CD4-positive, alpha-beta T cell (primary cell): ENCODE measurements around the gene TAS1R2. TPM values are rescaled to one million over a fixed set of nuclear protein-coding genes. Genes with fewer than 3 reads are reported as not detected.
"Not testable (repeated sequence)": the region's sequence is repeated elsewhere in the genome, so short reads cannot be mapped to it uniquely, and the experiment has no call there.

Source experiments
- ATAC-seq: fragments of 200-7000 bp; cut with Tn5 transposase; one replicate; pipeline ENCODE4 v1.10.0; 2022; ENCODE audit warnings: mild to moderate bottlenecking; ENCODE audit not compliant: poor library complexity
- CTCF ChIA-PET: fragments of 350-600 bp; sonication (Branson Sonifier 250); formaldehyde crosslinking; loops from one replicate; lab custom pipeline; 2021; ENCODE audit warnings: antibody characterized with exemption, inconsistent platforms; lab: Charles Lee
- POLR2A ChIA-PET: fragments of 350-600 bp; sonication (Branson Sonifier 250); formaldehyde crosslinking; loops from one replicate; lab custom pipeline; 2021; ENCODE audit warnings: antibody characterized with exemption, inconsistent platforms; lab: Charles Lee
- DNase-seq, 14 experiments: peaks; one replicate each; pipeline ENCODE4 v3.0.0-alpha.2; 2013 to 2020; ENCODE audit warnings: mixed read lengths in 2 of 14
- H3K27ac ChIP-seq, 2 donors: one replicate each; pipeline versions ENCODE4 v1.5.1 to v1.7.0; 2013; ENCODE audit warnings: low read length in 2 of 2, low read depth in 1 of 2, mild to moderate bottlenecking in 1 of 2
- H3K27me3 ChIP-seq, 2 experiments: 1 replicate in 1 of 2; 2 replicates in 1 of 2; pipeline versions ENCODE4 v1.6.1 to v1.7.0; 2013; ENCODE audit warnings: low read length in 2 of 2, control low read depth in 1 of 2, mild to moderate bottlenecking in 1 of 2, moderate library complexity in 1 of 2; ENCODE audit not compliant: insufficient read depth in 2 of 2, control insufficient read depth in 1 of 2
- H3K36me3 ChIP-seq: one replicate; pipeline ENCODE4 v1.6.1; 2013; ENCODE audit warnings: low read length, control low read depth; ENCODE audit not compliant: insufficient read depth
- H3K4me1 ChIP-seq: one replicate; pipeline ENCODE4 v1.6.1; 2013; ENCODE audit warnings: low read length, control low read depth; ENCODE audit not compliant: insufficient read depth
- H3K4me3 ChIP-seq: one replicate; pipeline ENCODE4 v1.5.1; 2013; ENCODE audit warnings: mild to moderate bottlenecking, low read length, moderate library complexity
- H3K9me3 ChIP-seq, 2 experiments: 1 replicate in 1 of 2; 2 replicates in 1 of 2; pipeline versions ENCODE4 v1.6.1 to v1.7.0; 2013; ENCODE audit warnings: low read length in 2 of 2, mild to moderate bottlenecking in 2 of 2, control low read depth in 1 of 2, moderate library complexity in 1 of 2; ENCODE audit not compliant: control insufficient read depth in 1 of 2, insufficient read depth in 1 of 2
- H3K27ac Mint-ChIP-seq: one replicate; pipeline ENCODE4 v1.8.0; 2020; ENCODE audit warnings: mixed read lengths
- H3K27me3 Mint-ChIP-seq: one replicate; pipeline ENCODE4 v1.8.0; 2021; ENCODE audit warnings: mixed read lengths
- H3K36me3 Mint-ChIP-seq: one replicate; pipeline ENCODE4 v1.8.0; 2021; ENCODE audit warnings: low read depth, mixed read lengths
- H3K4me1 Mint-ChIP-seq: one replicate; pipeline ENCODE4 v1.8.0; 2021; ENCODE audit warnings: low read depth, mixed read lengths
- H3K4me3 Mint-ChIP-seq: one replicate; pipeline ENCODE4 v1.8.0; 2020; ENCODE audit warnings: mild to moderate bottlenecking, mixed read lengths
- H3K9me3 Mint-ChIP-seq: one replicate; pipeline ENCODE4 v1.8.0; 2020; ENCODE audit warnings: mixed read lengths
- intact Hi-C, 2 experiments: fragments of 100-400 bp; cut with DNase I in 1 of 2; cut with micrococcal nuclease in 1 of 2; formaldehyde crosslinking; loops; one replicate each; pipeline versions ENCODE4 v1.15.1 to v1.9.0; 2023 to 2025; cut with DNase I, micrococcal nuclease
- total RNA-seq, 174 experiments: library from RNA in 2 of 174; stranded (reverse) in 2 of 174; gene quantifications; one replicate each; pipeline ENCODE4 v1.2.3 and lab custom pipeline; 2021 to 2026
- TF ChIP-seq, protein P1 (sequence below): fragments of 200-600 bp; IDR thresholded peaks from one replicate; pipeline ENCODE4 v1.8.0; 2022; ENCODE audit warnings: antibody characterized with exemption, mild to moderate bottlenecking

The TAS1R2 gene
- total RNA-seq, 2 experiments from 2014 or later = not detected

DNA sequence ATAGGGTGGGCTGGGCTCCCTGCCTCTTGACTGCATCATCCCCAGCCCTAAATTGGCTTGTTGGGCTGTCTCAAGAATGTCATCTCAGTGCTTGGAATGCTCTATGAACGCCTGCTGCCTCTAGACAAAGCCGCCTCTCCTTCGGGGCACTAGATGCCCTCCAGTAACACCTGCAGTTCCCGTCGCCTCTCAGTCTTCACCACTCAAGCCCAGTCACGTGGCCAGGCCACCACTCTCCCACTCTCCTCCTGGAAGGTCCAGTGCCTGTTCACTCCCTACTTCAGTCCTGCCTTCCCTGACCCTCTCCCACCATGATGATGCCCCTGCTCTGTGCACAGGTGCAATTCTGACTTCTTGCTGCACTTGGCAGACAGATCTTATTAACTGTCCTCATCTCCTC lies 7.0 kb downstream of the TAS1R2 start:
- Histone ChIP-seq H3K36me3 (no peaks in the 10 kb centered on the region), H3K27ac (no peak overlapping the region), H3K4me3 (no peak overlapping the region), H3K27me3 (peaks cover 0 to 2% of the 10 kb centered on the region in 2 experiments), H3K9me3 (peaks cover 0 to 15% of the 10 kb centered on the region in 2 experiments), H3K4me1 (no peaks in the 10 kb centered on the region)
- ATAC-seq (no peak), DNase-seq (no peak)
- intact Hi-C loops = no loop called here
- H3K27ac Mint-ChIP-seq = no peak overlapping the region
- ChIA-PET CTCF (no interaction called here), POLR2A (no interaction called here)
- H3K36me3 Mint-ChIP-seq = no peaks in the 10 kb centered on the region
- H3K4me1 Mint-ChIP-seq = no peaks in the 10 kb centered on the region
- H3K27me3 Mint-ChIP-seq = peaks cover 15% of the 10 kb centered on the region
- no peak overlapping the region for H3K4me3 Mint-ChIP-seq
- TF ChIP-seq, protein P1, sequence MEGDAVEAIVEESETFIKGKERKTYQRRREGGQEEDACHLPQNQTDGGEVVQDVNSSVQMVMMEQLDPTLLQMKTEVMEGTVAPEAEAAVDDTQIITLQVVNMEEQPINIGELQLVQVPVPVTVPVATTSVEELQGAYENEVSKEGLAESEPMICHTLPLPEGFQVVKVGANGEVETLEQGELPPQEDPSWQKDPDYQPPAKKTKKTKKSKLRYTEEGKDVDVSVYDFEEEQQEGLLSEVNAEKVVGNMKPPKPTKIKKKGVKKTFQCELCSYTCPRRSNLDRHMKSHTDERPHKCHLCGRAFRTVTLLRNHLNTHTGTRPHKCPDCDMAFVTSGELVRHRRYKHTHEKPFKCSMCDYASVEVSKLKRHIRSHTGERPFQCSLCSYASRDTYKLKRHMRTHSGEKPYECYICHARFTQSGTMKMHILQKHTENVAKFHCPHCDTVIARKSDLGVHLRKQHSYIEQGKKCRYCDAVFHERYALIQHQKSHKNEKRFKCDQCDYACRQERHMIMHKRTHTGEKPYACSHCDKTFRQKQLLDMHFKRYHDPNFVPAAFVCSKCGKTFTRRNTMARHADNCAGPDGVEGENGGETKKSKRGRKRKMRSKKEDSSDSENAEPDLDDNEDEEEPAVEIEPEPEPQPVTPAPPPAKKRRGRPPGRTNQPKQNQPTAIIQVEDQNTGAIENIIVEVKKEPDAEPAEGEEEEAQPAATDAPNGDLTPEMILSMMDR = no peak
- H3K9me3 Mint-ChIP-seq = no peaks in the 10 kb centered on the region

DNA sequence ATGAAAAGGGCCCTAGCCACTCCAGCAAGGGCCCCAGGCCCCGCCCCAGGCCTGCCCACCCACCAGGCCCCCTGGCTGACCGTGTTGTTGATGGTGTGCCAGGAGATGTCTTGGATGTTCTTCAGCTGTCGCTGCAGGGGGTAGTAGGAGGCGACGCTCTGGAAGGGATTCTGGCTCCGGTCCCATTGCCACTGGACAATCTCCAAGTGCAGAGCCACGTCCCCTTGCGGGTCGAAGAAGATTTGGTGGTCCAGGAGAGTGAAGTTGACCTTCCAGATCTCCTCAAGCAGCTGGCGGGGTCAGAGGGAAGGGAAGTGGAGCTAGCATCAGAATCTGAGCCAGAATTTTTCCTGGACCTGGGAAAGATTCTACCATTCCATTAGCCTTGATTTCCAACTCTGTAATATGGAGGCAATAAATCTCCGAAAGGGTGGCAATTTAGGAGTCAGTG lies 10.2 kb downstream of the TAS1R2 start:
- ChIA-PET CTCF (no interaction called here), POLR2A (no interaction called here)
- intact Hi-C loops = no loop called here
- H3K27me3 Mint-ChIP-seq = no peaks in the 10 kb centered on the region
- no peaks in the 10 kb centered on the region for H3K36me3 ChIP-seq
- H3K9me3 ChIP-seq = peaks cover 0 to 8% of the 10 kb centered on the region in 2 experiments
- H3K4me3 ChIP-seq = no peak overlapping the region
- H3K4me3 Mint-ChIP-seq = no peak overlapping the region
- no peaks in the 10 kb centered on the region for H3K4me1 Mint-ChIP-seq
- H3K27ac Mint-ChIP-seq = no peak overlapping the region
- no peaks in the 10 kb centered on the region for H3K36me3 Mint-ChIP-seq
- ATAC-seq = no peak
- peaks cover 0 to 2% of the 10 kb centered on the region in 2 experiments for H3K27me3 ChIP-seq
- no peak for DNase-seq
- H3K27ac ChIP-seq = no peak overlapping the region
- TF ChIP-seq, protein P1 = no peak
- no peaks in the 10 kb centered on the region for H3K4me1 ChIP-seq
- peaks cover under 1% of the 10 kb centered on the region for H3K9me3 Mint-ChIP-seq

DNA sequence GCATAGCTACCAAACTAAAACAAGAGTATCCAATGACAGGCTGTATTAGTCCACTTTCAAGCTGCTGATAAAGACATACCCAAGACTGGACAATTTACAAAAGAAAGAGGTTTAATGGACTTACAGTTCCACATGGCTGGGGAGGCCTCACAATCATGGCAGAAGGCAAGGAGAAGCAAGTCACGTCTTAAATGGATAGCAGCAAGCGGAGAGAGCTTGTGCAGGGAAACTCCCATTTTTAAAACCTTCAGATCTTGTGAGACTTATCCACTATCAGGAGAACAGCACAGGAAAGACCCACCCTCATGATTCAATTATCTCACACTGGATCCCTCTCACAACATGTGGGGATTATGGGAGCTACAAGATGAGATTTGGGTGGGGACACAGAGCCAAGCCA lies 11.7 kb downstream of the TAS1R2 start:
- POLR2A ChIA-PET, H3K4me1 ChIP-seq, ATAC-seq, H3K27me3 Mint-ChIP-seq, H3K4me3 Mint-ChIP-seq, H3K9me3 Mint-ChIP-seq, H3K27ac ChIP-seq, H3K36me3 Mint-ChIP-seq, H3K27ac Mint-ChIP-seq, H3K9me3 ChIP-seq, H3K4me1 Mint-ChIP-seq, H3K27me3 ChIP-seq, H3K4me3 ChIP-seq, CTCF ChIA-PET, H3K36me3 ChIP-seq, DNase-seq, intact Hi-C loops: not testable (repeated sequence)

DNA sequence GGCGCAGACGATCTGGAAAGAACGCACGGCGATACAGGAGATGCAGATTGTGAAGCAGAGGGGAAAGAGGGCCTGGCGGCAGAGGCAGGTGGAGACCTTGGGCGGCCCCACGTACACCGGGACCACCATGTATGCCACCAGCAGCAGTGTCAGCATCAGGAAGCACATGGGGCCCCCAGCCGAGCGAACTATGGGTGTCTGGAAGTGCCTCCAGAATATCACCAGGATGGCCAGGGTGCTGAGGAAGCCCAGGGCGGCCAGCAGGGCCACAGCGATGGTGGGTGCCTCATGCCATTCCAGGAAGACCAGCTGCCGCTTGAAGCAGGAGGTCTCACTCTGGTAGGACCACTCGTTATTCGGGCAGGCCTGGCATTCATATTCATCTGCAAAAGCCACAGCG lies 19.3 kb downstream of the TAS1R2 start:
- H3K27ac ChIP-seq = no peak overlapping the region
- H3K4me3 Mint-ChIP-seq = no peak overlapping the region
- ATAC-seq (no peak), DNase-seq (no peak)
- no peaks in the 10 kb centered on the region for H3K4me1 Mint-ChIP-seq
- H3K36me3 ChIP-seq = no peaks in the 10 kb centered on the region
- peaks cover 5% of the 10 kb centered on the region for H3K9me3 Mint-ChIP-seq
- no peaks in the 10 kb centered on the region for H3K36me3 Mint-ChIP-seq
- H3K27me3 Mint-ChIP-seq = peaks cover 24% of the 10 kb centered on the region
- H3K4me1 ChIP-seq = no peaks in the 10 kb centered on the region
- H3K27ac Mint-ChIP-seq = no peak overlapping the region
- TF ChIP-seq, protein P1 = no peak
- peaks cover 11 to 14% of the 10 kb centered on the region in 2 experiments for H3K27me3 ChIP-seq
- peaks cover 0 to 4% of the 10 kb centered on the region in 2 experiments for H3K9me3 ChIP-seq
- CTCF ChIA-PET = no interaction called here
- no peak overlapping the region for H3K4me3 ChIP-seq
- POLR2A ChIA-PET = no interaction called here
- intact Hi-C loops = no loop called here
